HepG2 (cell line): ENCODE results near the gene TSPAN13. TPM values are rescaled to one million over a fixed set of nuclear protein-coding genes. Genes with fewer than 3 reads are reported as not detected.

Experiments
- ATAC-seq: fragments of 200-7000 bp; cut with Tn5 transposase; 3 replicates; pipeline ENCODE4 v1.9.1; 2020; ENCODE audit warnings: mild to moderate bottlenecking, moderate library complexity
- BruUV-seq: library from RNA; stranded (reverse); fragments of 400-500 nt; replicated peaks from 2 replicates; lab custom pipeline; 2021; lab: Mats Ljungman, UMichigan
- CTCF ChIA-PET: fragments of 300-600 bp; formaldehyde crosslinking; extraction: SDS; loops from one replicate; lab custom pipeline; 2021; ENCODE audit warnings: low total read pairs, inconsistent platforms, low intra/inter-chr PET ratio; lab: Yijun Ruan, JAX
- POLR2A ChIA-PET: fragments of 350-600 bp; sonication (Branson Sonifier 250); formaldehyde crosslinking; loops from one replicate; lab custom pipeline; 2020; ENCODE audit warnings: antibody characterized with exemption, inconsistent platforms; lab: Yijun Ruan, JAX
- DNase-seq: peaks from one replicate; pipeline ENCODE4 v3.0.0-alpha.2; 2015; ENCODE audit warnings: low spot score
- FAIRE-seq: peaks from 3 replicates; lab custom pipeline; 2011; peaks lifted over from hg19 to GRCh38; lab: Jason Lieb, UNC
- H2AFZ ChIP-seq: one replicate; pipeline ENCODE4 v1.6.1; 2011; ENCODE audit warnings: low read length, inconsistent platforms
- H3K27ac ChIP-seq: fragments of 300-600 bp; 3 replicates; pipeline ENCODE4 v1.8.0; 2011; ENCODE audit warnings: mixed run types, mild to moderate bottlenecking, mixed read lengths, low read length, inconsistent platforms; ENCODE audit not compliant: insufficient read depth; ENCODE audit errors: extremely low read length
- H3K27me3 ChIP-seq, 2 experiments: fragments of 200-600 bp in 1 of 2; 2 replicates in 1 of 2; 3 replicates in 1 of 2; pipeline versions ENCODE4 v1.6.0 to v1.8.0; 2011; ENCODE audit warnings: low read length in 2 of 2, mild to moderate bottlenecking in 2 of 2, moderate library complexity in 2 of 2, inconsistent platforms in 1 of 2; ENCODE audit not compliant: insufficient read depth in 2 of 2, control insufficient read depth in 1 of 2
- H3K36me3 ChIP-seq, 2 experiments: fragments of 200-600 bp in 1 of 2; replicated peaks in 1 of 2; 2 replicates in 1 of 2; 3 replicates in 1 of 2; pipeline versions ENCODE4 v1.5.1 to v1.8.0; 2011; ENCODE audit warnings: low read length in 2 of 2, inconsistent platforms in 1 of 2; ENCODE audit not compliant: insufficient read depth in 2 of 2, control insufficient read depth in 1 of 2
- H3K4me1 ChIP-seq: 2 replicates; pipeline ENCODE4 v1.5.1; 2012; ENCODE audit warnings: low read length, inconsistent platforms; ENCODE audit not compliant: insufficient read depth
- H3K4me2 ChIP-seq: 2 replicates; pipeline ENCODE4 v1.6.0; 2011; ENCODE audit warnings: low read depth, low read length, inconsistent platforms
- H3K4me3 ChIP-seq, 3 experiments: fragments of 200-600 bp in 1 of 3; sonication (generic), shearing (Covaris generic) in 1 of 3; replicated peaks in 1 of 3; 2 replicates each; pipeline ENCODE4 v1.5.1; 2011 to 2016; ENCODE audit warnings: low read length in 3 of 3, inconsistent platforms in 2 of 3, low read depth in 2 of 3, mild to moderate bottlenecking in 2 of 3, control low read depth in 1 of 3, mixed read lengths in 1 of 3; ENCODE audit not compliant: insufficient read depth in 1 of 3
- H3K79me2 ChIP-seq: one replicate; pipeline ENCODE4 v1.6.1; 2011; ENCODE audit warnings: low read length, inconsistent platforms; ENCODE audit not compliant: insufficient read depth
- H3K9ac ChIP-seq: 2 replicates; pipeline ENCODE4 v1.6.0; 2011; ENCODE audit warnings: mild to moderate bottlenecking, low read depth, low read length, inconsistent platforms; ENCODE audit not compliant: insufficient read depth
- H3K9me3 ChIP-seq: 2 replicates; pipeline ENCODE4 v1.5.1; 2012; ENCODE audit warnings: mild to moderate bottlenecking, low read length
- H4K20me1 ChIP-seq: 2 replicates; pipeline ENCODE4 v1.6.0; 2011; ENCODE audit warnings: inconsistent platforms, mild to moderate bottlenecking, low read length, moderate library complexity; ENCODE audit not compliant: insufficient read depth
- CENPX ChIP-seq: sonication (generic); formaldehyde crosslinking; IDR thresholded peaks from 2 replicates; pipeline ENCODE4 v1.9.0; 2021; ENCODE audit warnings: mild to moderate bottlenecking, missing genetic modification reagents, moderate library complexity
- ESRRA ChIP-seq: sonication (generic); formaldehyde crosslinking; IDR thresholded peaks from 2 replicates; pipeline ENCODE4 v1.5.1; 2020; ENCODE audit warnings: mild to moderate bottlenecking, low read depth, missing genetic modification reagents
- KDM5A ChIP-seq: fragments of 200-600 bp; sonication (generic); IDR thresholded peaks from 2 replicates; pipeline ENCODE4 v1.7.0; 2018; ENCODE audit warnings: antibody characterized with exemption, mild to moderate bottlenecking, low read length, borderline replicate concordance
- SOX6 ChIP-seq, 2 experiments: fragments of 450-650 bp in 1 of 2; sonication (generic) in 1 of 2; formaldehyde crosslinking in 1 of 2; IDR thresholded peaks; 2 replicates each; pipeline versions ENCODE4 v1.4.0 to v1.6.1; 2017 to 2020; ENCODE audit warnings: antibody characterized with exemption in 1 of 2, mild to moderate bottlenecking in 1 of 2, missing genetic modification reagents in 1 of 2
- ZNF205 ChIP-seq: IDR thresholded peaks from 2 replicates; pipeline ENCODE4 v1.6.1; 2018; ENCODE audit warnings: missing biosample characterization, missing genetic modification reagents
- ZNF431 ChIP-seq: sonication (generic); formaldehyde crosslinking; IDR thresholded peaks from 2 replicates; pipeline ENCODE4 v1.9.0; 2022; ENCODE audit warnings: missing genetic modification reagents, low read depth, mild to moderate bottlenecking, borderline replicate concordance
- ZNF749 ChIP-seq: sonication (generic); formaldehyde crosslinking; IDR thresholded peaks from 2 replicates; pipeline ENCODE4 v1.8.0; 2022; ENCODE audit warnings: mild to moderate bottlenecking, missing genetic modification reagents, moderate library complexity, borderline replicate concordance
- WGBS: methylation state at CpG from one replicate; pipeline ENCODE4 v1.1.6; 2017; ENCODE audit warnings: low lambda C conversion rate; 5-methylcytosine and 5-hydroxymethylcytosine counted together
- in situ Hi-C: cut with HindIII; loops from 2 replicates; pipeline ENCODE4 v1.10.0; 2017; ENCODE audit warnings: low pct_unique_long_range_greater_than_20kb; ENCODE audit not compliant: extremely low pct_ligation_motif_present
- intact Hi-C: fragments of 100-400 bp; cut with micrococcal nuclease; formaldehyde crosslinking; loops from one replicate; pipeline ENCODE4 v1.10.0; 2022; ENCODE audit not compliant: unreplicated experiment
- polyA plus RNA-seq, 8 experiments: library from polyadenylated mRNA; depleted of rRNA in 3 of 8; stranded (reverse) in 7 of 8; unstranded in 1 of 8; fragments of >200 nt; fragmentation: Illumina TruSeq in 4 of 8; extraction: Trizol in 4 of 8; gene quantifications; 2 replicates each; pipeline versions ENCODE4 v1.2.1 to v1.2.3, GENCODE V29; 2011 to 2016; ENCODE audit warnings: low read depth in 4 of 8, missing spikeins in 1 of 8, mixed read lengths in 1 of 8; ENCODE audit not compliant: insufficient read depth in 1 of 8
- total RNA-seq, 5 experiments: library from RNA; depleted of rRNA; stranded (reverse); fragments of >200 nt; fragmentation: Illumina TruSeq; extraction: Trizol; gene quantifications; 2 replicates each; pipeline ENCODE4 v1.2.3, GENCODE V29; 2016; ENCODE audit warnings: low read depth in 1 of 5
- TF ChIP-seq, protein P1 (sequence below): sonication (generic); formaldehyde crosslinking; IDR thresholded peaks from 2 replicates; pipeline ENCODE4 v1.4.0; 2020; ENCODE audit warnings: mild to moderate bottlenecking, missing genetic modification reagents
- TF ChIP-seq, protein P2 (sequence below): sonication (generic); formaldehyde crosslinking; conservative IDR thresholded peaks from 2 replicates; pipeline ENCODE4 v1.4.0; 2020; ENCODE audit warnings: missing genetic modification reagents
- TF ChIP-seq, protein P3 (sequence below): sonication (generic); formaldehyde crosslinking; conservative IDR thresholded peaks from 2 replicates; pipeline ENCODE4 v1.8.1; 2023; ENCODE audit warnings: missing genetic modification reagents
- TF ChIP-seq, protein P4 (sequence below): IDR thresholded peaks from 2 replicates; pipeline ENCODE4 v1.6.1; 2016; ENCODE audit warnings: missing compliant biosample characterization, missing genetic modification reagents, borderline replicate concordance

Gene TSPAN13
- total and polyA plus RNA-seq, 2 of the 13 experiments (the other 11 are each of a cell fraction or from before 2014, with no cell fraction given) = 5.8 to 6.2 TPM

DNA sequence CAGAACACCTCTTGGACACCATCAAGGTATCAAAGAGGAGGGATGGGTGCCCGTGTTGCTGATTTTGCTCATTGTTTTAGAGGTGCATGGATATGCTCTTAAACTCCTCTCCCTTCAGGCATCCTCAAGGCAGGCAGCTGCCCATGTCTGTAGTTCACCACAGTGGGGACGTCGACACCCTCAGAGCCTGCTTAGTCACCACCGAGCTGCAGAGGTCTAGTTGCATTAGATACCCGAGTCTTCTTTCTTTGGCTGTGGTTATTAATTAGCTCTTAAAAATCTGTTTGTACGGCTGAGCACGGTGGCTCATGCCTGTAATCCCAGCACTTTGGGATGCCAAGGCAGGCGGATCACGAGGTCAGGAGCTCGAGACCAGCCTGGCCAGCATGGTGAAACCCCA lies 24.7 kb upstream of the TSPAN13 start:
- Histone ChIP-seq H3K4me1 (no peaks in the 10 kb centered on the region), H3K27ac (no peak overlapping the region), H4K20me1 (no peaks in the 10 kb centered on the region), H3K9ac (no peak overlapping the region), H2AFZ (no peak overlapping the region), H3K9me3 (no peaks in the 10 kb centered on the region), H3K4me2 (no peak overlapping the region), H3K79me2 (no peaks in the 10 kb centered on the region), H3K36me3 (no peaks in the 10 kb centered on the region), H3K27me3 (no peaks in the 10 kb centered on the region), H3K4me3 (no peak overlapping the region)
- ChIA-PET POLR2A (no interaction called here), CTCF (no interaction called here)
- BruUV-seq = no TSS peak
- FAIRE-seq = no peak
- in situ Hi-C loops = no loop called here
- WGBS = 56% methylated on average over 10 of the region's 10 CpGs
- intact Hi-C loops = no loop called here
- DNase-seq = no peak
- no peak for TF ChIP-seq SOX6 (IDR thresholded peaks at IDR 0.05)
- no peak for TF ChIP-seq SOX6 (CRISPR knock-in tag; IDR thresholded peaks at IDR 0.05)
- TF ChIP-seq, protein P1, sequence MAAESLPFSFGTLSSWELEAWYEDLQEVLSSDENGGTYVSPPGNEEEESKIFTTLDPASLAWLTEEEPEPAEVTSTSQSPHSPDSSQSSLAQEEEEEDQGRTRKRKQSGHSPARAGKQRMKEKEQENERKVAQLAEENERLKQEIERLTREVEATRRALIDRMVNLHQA (CRISPR knock-in tag) = no peak
- TF ChIP-seq, protein P2, sequence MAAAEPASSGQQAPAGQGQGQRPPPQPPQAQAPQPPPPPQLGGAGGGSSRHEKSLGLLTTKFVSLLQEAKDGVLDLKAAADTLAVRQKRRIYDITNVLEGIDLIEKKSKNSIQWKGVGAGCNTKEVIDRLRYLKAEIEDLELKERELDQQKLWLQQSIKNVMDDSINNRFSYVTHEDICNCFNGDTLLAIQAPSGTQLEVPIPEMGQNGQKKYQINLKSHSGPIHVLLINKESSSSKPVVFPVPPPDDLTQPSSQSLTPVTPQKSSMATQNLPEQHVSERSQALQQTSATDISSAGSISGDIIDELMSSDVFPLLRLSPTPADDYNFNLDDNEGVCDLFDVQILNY (CRISPR knock-in tag) = no peak
- no peak for TF ChIP-seq ZNF205 (CRISPR knock-in tag)
- TF ChIP-seq, protein P3, sequence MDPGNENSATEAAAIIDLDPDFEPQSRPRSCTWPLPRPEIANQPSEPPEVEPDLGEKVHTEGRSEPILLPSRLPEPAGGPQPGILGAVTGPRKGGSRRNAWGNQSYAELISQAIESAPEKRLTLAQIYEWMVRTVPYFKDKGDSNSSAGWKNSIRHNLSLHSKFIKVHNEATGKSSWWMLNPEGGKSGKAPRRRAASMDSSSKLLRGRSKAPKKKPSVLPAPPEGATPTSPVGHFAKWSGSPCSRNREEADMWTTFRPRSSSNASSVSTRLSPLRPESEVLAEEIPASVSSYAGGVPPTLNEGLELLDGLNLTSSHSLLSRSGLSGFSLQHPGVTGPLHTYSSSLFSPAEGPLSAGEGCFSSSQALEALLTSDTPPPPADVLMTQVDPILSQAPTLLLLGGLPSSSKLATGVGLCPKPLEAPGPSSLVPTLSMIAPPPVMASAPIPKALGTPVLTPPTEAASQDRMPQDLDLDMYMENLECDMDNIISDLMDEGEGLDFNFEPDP (CRISPR knock-in tag) = no peak
- no peak for TF ChIP-seq ZNF749 (CRISPR knock-in tag)
- no peak for TF ChIP-seq CENPX
- TF ChIP-seq KDM5A = no peak
- no peak for TF ChIP-seq ESRRA (CRISPR knock-in tag)
- TF ChIP-seq, protein P4, sequence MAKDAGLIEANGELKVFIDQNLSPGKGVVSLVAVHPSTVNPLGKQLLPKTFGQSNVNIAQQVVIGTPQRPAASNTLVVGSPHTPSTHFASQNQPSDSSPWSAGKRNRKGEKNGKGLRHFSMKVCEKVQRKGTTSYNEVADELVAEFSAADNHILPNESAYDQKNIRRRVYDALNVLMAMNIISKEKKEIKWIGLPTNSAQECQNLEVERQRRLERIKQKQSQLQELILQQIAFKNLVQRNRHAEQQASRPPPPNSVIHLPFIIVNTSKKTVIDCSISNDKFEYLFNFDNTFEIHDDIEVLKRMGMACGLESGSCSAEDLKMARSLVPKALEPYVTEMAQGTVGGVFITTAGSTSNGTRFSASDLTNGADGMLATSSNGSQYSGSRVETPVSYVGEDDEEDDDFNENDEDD (CRISPR knock-in tag) = no peak
- no peak for TF ChIP-seq ZNF431 (CRISPR knock-in tag)
- ATAC-seq = no peak
